Heart left ventricle (tissue), 13 donors: Measurements from ENCODE around the gene CTAG1B.

Experiments used
- POLR2A ChIP-seq, 2 donors: fragments of 450-650 bp; IDR thresholded peaks; one replicate each; pipeline ENCODE4 v1.6.1; 2017; ENCODE audit warnings: antibody characterized with exemption in 2 of 2, mild to moderate bottlenecking in 2 of 2, moderate library complexity in 2 of 2
- TF ChIP-seq, protein P1 (sequence below), 12 donors: fragments of 200-600 bp; sonication (generic) in 4 of 12; IDR thresholded peaks; one replicate each; pipeline versions ENCODE4 v1.5.0 to v1.8.0; 2018 to 2022; ENCODE audit warnings: antibody characterized with exemption in 12 of 12, mild to moderate bottlenecking in 5 of 12
- donor health status: ischemic (EF 13 %, LVEDD 7.1; RV severe dilation, severe dysfunction).
- donor health status: DM: no; HTN: yes; CAD: no.
- donor health status: DM: no; HTN: no; CAD: no.
- donor health status: ischemic (EF 25% LVEDD 6.9; RV normal size, moderate dysfunction).
- donor health status: ischemic (EF 25% LVEDD 5.7; RV mildly dilated, moderate dysfunction).
- donor health status: ischemic (EF 35%, LVEDD 5.7; RV mildly dilated, moderate dysfunction).
- donor health status: nonischemic (EF 11% LVEDD 7.7; RV severe dilation, severe dysfunction).
- donor health status: DM: yes; HTN: yes; CAD: no.
- donor health status: PGD.
- donor health status: ischemic (EF 29% LVEDD 5.4; RV normal size, mild dysfunction).
- donor health status: nonischemic (EF 23%, LVEDD 6.1; RV moderate dilation, normal function).

DNA sequence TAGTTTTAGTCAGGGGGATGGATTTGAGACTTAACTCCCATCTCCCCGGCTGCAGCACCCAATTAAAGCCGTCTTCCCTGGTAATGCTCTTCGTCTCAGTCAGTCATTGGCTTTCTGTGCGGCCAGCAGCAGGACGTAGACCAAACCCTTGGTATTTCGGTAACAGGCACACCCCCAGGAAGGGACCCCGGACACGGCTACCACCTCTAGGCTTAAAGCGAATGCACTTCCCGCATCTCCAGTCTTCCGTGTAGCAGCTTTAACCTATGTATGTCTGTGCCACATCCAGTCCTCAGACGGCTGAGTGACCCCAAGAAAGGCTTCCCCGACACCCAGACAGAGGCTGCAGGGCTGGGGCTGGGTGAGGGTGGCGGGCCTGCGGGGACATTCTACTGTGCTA lies 35.8 kb upstream of the CTAG1B start:
- TF ChIP-seq POLR2A (IDR thresholded peaks at IDR 0.05), result no peak
- TF ChIP-seq, protein P1, sequence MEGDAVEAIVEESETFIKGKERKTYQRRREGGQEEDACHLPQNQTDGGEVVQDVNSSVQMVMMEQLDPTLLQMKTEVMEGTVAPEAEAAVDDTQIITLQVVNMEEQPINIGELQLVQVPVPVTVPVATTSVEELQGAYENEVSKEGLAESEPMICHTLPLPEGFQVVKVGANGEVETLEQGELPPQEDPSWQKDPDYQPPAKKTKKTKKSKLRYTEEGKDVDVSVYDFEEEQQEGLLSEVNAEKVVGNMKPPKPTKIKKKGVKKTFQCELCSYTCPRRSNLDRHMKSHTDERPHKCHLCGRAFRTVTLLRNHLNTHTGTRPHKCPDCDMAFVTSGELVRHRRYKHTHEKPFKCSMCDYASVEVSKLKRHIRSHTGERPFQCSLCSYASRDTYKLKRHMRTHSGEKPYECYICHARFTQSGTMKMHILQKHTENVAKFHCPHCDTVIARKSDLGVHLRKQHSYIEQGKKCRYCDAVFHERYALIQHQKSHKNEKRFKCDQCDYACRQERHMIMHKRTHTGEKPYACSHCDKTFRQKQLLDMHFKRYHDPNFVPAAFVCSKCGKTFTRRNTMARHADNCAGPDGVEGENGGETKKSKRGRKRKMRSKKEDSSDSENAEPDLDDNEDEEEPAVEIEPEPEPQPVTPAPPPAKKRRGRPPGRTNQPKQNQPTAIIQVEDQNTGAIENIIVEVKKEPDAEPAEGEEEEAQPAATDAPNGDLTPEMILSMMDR (IDR thresholded peaks at IDR 0.05), result no peak
